NCI-H345 treated with DMSO at 0.1 percent for 48 hours (cell line): ENCODE results near the gene RGP1.

ENCODE experiments used
- DNase-seq: peaks from one replicate; lab custom pipeline; 2025; ENCODE audit not compliant: unreplicated experiment; lab: John Stamatoyannopoulos, UW

Gene RGP1

DNA sequence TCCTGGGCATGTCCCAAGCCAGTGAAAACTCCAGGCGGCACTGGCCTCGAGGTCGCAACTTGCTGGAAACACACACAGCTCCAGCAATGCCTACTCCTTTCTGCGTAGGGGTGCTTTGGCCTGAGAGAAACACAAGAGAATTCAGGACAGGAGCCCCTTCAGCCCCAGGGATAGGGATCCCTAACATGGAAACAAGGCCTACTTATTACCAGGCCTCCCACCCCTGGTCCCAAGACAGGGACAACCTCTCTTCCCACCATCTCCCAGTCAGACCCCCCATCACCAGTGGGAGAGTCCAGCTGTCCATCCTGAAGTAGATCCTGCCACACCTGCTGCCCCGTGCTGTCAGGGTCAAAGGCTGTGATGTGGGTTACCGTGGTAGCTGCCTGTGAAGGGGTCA lies 8.8 kb upstream of the RGP1 start:
- no peak for DNase-seq

GRCh38 chr9:35741740-35742139 lies 7.3 kb upstream of the RGP1 start:
- DNase-seq, result no peak

DNA sequence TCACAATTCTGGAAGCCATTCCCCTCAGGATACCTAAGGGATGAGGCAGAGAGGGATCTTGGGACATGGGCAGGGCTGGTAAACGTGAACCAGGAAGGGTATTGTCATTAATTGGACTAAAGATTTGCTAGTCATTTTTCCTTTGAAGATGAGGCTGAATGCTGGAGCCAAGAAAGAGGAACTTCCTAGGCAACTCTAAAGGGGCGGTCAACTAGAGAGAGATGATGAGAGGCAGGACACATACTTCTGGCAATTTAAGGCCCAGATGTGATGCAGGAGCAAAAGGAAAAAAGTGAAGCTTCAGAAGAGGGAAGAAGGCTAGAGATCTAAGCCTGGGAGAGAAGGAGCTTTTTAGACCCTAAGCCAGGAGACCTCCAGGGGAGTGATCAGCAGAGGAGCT lies 5.6 kb upstream of the RGP1 start:
- DNase-seq, result no peak

DNA sequence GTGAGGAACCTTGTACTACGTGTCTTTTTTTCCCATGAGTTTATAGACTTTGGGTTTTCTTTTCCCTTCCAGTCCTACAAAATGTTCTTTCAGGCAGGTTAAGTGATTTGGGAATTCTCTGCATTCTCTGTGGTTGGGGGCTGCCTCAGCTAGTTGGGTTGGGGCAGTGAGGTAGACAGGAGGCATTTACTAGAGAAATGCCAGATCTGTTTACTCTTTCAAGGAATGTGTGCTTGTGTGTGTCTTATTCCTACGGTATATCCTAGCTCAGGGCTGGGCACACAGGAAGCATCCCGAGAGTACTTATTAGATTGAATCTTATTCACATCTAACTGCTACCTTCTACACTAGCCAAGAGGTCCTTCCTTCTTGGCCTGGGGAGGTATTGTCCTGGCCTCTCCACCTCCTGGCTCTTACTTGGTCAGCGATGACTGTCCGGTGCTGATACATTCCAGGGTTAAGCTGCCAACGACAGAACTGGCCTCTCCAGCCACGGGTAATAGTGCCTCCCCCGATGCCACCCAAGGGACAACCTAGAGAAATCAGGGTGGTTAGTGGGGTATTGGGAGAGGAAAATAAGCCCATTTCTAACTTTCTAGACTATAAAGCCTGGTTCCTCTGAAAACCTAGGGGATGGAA lies 5.1 kb upstream of the RGP1 start:
- no peak for DNase-seq

GRCh38 chr9:35745569-35745968 lies 3.5 kb upstream of the RGP1 start:
- DNase-seq, result no peak

GRCh38 chr9:35746583-35746982 lies 2.5 kb upstream of the RGP1 start:
- no peak for DNase-seq

DNA sequence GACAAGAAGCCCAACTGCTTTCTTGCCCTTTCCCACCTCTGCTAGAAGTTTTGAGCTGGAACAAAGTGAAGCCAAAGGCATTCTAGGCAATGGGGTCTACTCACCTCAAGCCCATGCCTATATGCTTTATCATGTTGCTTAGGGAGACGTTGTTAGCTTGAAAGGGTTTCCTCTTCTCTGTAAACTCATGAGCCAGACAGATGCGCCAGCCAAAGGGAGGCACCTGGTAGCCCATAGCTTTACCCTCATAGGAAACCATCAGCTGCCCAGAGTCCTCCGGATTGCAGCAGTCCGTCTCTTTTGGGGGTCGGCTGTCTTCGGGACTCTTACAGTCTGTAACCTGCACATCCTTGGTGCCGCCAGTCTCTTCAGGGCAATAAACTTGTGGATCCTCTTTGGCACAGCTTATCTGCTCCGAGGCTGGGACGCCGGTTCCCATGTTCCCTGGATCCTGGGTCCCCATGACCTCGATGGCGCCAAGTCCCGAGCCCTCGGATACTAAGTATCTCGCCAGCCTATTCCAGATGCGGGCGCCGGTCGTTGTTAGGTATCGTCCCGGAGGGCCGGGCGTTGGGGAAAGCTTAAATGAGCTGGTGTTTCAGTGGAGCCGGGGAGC lies 737 bp upstream of the RGP1 start:
- DNase-seq, result no peak

GRCh38 chr9:35749515-35750255 lies 598 bp downstream of the RGP1 start:
- DNase-seq, result no peak

GRCh38 chr9:35750256-35750531 lies 1.1 kb downstream of the RGP1 start:
- DNase-seq, result no peak

DNA sequence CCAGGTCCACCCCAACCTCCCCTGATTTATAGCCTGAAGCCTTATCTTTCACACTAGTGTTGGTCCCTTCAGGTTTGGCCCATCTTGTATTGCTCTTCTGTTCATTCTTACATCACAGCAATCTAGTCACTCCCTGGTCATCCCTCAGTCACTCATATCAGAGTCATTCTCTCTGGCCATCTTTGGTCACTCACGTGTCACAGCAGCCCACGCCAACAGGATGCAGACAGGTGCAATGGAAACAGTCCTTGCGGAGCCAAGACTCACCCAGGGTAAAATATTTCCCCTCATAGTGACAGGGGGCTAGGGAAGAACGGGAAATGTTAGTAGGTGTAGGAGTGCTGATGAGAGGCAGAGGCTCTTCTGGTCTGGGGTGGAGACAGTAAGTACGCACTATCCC lies 4.4 kb downstream of the RGP1 start:
- DNase-seq, result no peak

GRCh38 chr9:35754264-35754663 lies 5.2 kb downstream of the RGP1 start, which contains the start of gene MSMP:
Gene MSMP, minus strand, starts transcription at chr9:35754276. Its CDS starts 147 bp downstream, at chr9:35754129.
- no peak for DNase-seq

GRCh38 chr9:35755071-35755470 lies 6.0 kb downstream of the RGP1 start:
- DNase-seq, result no peak

DNA sequence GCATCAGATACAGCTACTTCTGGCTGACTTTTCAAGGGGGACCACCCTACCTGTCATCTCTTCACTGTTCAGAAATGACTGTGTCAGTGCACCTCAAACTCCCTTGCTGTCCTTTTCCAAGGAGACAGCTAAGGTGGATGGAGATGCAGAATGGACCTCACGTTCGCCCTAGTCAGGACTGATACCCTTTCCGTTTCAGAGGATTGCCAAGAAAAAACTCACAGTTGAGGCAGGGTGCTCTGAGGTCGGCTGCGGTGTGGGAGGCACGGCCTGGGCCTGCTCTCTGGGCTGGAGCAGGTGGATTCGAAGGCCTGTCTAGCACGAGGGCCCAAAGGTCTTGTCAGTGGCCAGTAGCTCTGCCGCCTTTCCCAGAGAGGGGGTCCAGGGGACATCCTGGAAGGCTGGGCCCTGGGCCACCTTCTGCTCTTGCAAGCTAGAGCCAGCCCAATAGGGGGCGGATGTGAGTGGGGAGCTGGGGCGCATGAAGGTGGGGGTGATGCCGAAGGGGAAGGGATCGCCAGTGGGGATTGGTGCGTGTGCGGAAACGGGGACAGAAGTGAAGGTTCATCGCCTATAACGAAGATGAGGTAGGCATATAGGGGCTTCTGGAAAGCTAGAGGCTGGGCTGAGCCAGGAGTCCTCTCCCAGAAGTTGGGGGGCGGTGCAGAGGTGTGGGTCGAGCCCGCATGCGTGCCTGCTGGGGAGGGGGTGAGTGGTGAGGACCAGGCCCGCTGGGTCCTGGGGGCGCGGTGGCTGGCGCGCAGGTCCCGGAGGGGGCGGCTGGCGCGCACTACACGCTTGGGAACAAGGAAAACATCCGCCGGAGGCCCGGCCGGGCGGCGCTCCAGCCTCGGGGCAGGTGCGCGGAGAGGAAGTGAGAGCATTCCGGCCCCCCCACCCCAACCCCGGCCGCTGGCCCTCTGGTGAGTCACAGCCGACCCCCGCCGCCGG lies 7.5 kb downstream of the RGP1 start:
- peak; percentile 60 for DNase-seq

GRCh38 chr9:35757226-35757891 lies 8.3 kb downstream of the RGP1 start:
- DNase-seq, result peak; percentile 54

GRCh38 chr9:35757892-35758275 lies 8.8 kb downstream of the RGP1 start:
- no peak for DNase-seq

DNA sequence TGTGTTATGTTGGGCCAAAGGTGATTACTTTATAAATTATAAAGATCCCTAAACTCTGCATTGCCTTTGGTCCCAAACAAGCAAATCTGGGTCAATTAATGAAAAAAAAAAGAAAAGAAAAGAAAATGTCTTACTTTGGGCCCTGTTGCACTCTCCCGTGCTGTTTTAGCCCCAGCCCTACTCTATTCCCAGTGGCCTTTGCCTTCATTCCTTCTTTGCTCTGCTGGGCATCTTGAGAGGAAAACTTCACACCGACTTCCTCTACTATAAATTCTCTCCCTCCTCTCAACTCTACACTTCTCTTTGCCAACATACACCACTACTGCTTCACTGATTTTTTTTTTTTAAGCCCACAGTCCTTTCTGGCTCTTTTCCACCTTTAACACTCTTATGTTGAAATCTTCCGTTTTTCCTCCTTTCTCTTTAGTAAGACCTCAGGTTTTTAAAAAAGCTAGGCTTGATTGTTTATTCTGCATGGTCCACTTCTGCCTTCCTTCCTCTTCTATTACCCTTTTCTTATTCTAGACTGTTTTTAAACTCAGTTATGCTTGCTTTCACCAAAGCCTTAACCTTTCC lies 9.5 kb downstream of the RGP1 start:
- DNase-seq, result no peak

DNA sequence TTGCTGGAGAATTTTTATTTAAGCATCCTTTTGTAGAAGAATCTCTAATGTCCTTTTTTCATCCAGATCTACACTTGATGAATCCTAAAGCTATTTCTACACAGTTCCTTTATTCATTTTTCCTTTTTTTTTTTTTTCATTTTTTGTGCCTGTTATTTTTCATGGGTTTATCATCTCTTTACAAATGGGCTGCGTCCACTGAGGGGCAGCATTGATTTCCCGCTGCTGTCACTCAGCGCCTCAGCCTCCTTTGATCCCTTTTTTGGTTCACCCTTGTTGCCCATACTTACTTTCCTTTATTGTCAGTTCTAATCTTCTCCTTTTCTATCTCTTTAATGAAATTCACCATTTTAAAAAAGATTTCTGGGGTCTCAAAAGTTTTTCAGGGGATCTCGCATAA lies 10.7 kb downstream of the RGP1 start:
- no peak for DNase-seq

DNA sequence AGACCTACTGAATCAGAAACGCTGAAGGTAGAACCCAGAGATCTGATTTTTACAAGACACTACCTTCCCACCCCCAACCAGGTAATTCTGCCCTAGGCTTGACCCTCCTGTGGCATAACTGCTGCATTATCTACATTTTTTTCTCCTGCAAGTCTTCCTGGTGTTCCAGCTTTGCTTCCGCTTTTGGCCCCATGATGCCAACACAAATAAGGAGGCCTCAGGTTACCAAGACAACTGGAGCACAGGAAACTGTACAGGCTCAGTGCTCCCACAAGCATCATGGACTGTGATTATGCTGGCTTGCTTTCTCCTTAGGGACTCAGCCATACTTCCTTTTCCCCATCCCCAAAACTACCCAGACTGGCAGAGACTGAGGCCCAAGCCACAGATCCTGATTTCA lies 11.6 kb downstream of the RGP1 start:
- no peak for DNase-seq

- no peak for DNase-seq
These were observed 14.1 kb downstream of the RGP1 start for GRCh38 chr9:35763181-35763580.

- no peak for DNase-seq
These were observed 14.7 kb downstream of the RGP1 start for GRCh38 chr9:35763803-35764202.

DNA sequence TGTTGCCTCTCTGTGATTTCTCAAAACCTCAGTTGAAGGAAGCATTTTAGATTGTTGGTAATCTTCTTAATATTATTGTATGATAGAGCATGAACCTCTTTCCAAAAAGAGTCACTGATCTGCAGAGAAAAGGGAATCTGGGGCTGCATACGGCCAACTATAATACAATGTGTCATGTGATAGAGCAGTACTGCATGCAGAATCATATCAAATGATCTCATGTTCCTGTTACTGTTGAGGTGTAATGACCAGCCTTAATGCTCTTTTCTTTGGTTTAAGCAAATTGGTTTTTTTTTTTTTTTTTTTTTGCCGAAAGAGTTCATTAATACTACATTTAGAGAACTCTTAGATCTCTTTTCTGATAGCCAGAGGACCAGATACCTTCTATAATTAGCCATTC lies 17.9 kb downstream of the RGP1 start:
- no peak for DNase-seq
